ENCODE results near the gene NR1H4.

Gene NR1H4

DNA sequence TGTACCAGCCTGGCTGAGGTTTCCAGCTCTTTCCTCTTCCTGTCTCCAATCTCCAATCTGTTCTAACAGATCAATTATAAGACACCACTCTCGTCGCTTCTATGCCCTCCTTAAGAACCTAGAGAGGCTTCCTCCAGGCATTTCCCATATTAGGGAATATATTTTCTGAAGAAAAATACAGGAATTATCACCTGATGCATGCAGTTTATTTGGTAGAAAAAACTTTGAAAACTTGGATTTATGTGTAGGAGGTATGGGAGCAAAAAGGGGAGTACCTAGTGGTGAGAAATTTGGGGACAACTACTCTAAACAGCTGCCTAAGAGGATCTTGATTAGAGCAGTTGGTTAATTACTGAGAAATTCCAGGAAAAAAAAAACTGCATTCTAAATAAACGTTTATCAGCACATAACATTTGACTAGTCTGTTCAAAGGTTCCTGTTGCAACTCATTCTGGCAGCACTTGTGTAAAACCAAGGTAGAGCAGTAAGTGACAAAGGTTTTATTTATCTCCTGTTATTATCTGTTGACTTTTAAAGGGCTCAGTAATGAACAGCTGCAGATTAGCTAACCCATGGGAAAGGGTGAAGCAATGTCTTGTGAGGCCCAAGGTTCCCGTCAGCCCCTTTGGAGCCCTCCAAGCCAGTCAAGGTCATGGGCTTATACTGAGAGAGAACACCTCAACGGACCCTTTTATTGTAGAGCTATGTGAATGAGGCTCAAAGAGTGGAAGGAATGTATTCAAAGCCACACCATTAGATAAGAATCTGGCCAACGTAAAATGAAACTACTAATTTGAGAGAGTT is 36.4 kb upstream of the NR1H4 start:
- no peak for TF ChIP-seq CTCF (IDR thresholded peaks at IDR 0.05; ENCODE audit: low read depth, low read length)
- H3K4me3 ChIP-seq (ENCODE audit: low read depth, low read length): no peak overlapping the region

GRCh38 chr12:100439797-100440196 is 33.9 kb upstream of the NR1H4 start:
- no peak for TF ChIP-seq CTCF (IDR thresholded peaks at IDR 0.05; ENCODE audit: low read depth, low read length)

GRCh38 chr12:100442403-100442802 is 31.3 kb upstream of the NR1H4 start:
- no peak overlapping the region for H3K4me3 ChIP-seq (ENCODE audit: low read depth, low read length)
- TF ChIP-seq CTCF (IDR thresholded peaks at IDR 0.05; ENCODE audit: low read depth, low read length): no peak

More at GRCh38 chr12:100439797-100440196, 33.9 kb upstream of the NR1H4 start:
- no peak overlapping the region for H3K4me3 ChIP-seq (ENCODE audit: low read depth, low read length)

DNA sequence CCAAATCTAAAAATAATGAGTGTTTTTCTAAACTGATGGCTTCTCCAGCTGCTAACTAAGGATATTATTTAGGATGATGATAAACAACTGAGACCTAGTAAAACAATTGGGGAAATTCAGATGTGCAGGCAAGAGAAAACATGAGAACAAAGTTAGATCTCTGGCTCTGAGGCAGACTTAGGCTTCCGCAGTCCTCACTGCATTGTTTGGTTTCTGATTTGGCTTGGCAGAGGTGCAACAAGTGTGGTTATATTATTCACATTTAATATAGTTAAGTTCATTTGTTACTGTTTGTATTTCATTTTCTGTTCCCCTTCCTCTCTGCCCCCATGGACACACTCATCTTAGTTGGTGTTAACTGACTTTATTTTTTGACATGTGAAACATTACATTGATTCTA is 30.2 kb upstream of the NR1H4 start:
- TF ChIP-seq CTCF (IDR thresholded peaks at IDR 0.05; ENCODE audit: low read depth, low read length): no peak
- no peak overlapping the region for H3K4me3 ChIP-seq (ENCODE audit: low read depth, low read length)

DNA sequence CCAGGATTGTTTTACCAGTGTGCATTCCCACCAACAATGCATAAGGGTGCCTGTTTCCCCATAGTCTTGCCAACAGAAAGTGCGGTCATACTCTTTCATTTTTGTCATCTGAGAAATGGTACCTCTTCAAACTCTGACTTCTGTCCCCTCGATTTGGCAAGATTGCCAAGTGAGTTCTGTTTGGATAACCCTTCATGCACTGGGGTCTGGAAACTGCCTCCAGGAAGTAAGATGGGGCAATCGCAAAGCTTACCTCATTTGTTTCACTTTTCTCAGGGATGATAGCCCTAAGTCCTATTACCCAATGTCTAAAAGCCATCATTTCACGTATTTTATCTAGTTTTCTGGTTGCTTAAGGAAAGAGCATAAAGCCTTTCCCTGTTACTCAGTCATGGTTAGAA is 28.6 kb upstream of the NR1H4 start:
- H3K4me3 ChIP-seq (ENCODE audit: low read depth, low read length): no peak overlapping the region
- no peak for TF ChIP-seq CTCF (IDR thresholded peaks at IDR 0.05; ENCODE audit: low read depth, low read length)

DNA sequence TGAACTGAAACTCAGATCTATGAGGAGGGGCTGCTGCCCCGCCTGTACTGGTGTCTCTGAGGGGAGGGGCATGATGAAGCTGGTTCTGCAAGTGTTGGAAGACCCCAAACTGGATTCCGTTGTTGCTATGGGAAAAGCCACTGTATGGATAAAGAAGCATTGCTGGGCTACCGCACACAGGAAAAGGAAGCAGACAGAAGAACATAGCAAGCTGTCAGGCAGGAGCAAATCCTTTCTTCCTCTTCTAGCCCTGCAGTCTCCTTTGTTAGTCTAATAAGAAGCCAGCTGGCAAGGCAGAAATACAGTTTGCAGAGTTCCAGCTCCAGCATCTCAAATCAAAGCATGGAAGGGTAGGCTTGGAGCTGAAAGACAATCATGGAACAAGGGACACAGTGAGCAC is 26.3 kb upstream of the NR1H4 start:
- no peak overlapping the region for H3K4me3 ChIP-seq (ENCODE audit: low read depth, low read length)
- no peak for TF ChIP-seq CTCF (IDR thresholded peaks at IDR 0.05; ENCODE audit: low read depth, low read length)

GRCh38 chr12:100448656-100449055 is 25.0 kb upstream of the NR1H4 start:
- no peak for TF ChIP-seq CTCF (IDR thresholded peaks at IDR 0.05; ENCODE audit: low read depth, low read length)
- H3K4me3 ChIP-seq (ENCODE audit: low read depth, low read length): no peak overlapping the region

Data from WI38 (cell line).